ENCODE results near the gene PKD2L2.
"Not testable (repeated sequence)": the region's sequence is repeated elsewhere in the genome, so short reads cannot be mapped to it uniquely, and the experiment has no call there.

PKD2L2 gene

DNA sequence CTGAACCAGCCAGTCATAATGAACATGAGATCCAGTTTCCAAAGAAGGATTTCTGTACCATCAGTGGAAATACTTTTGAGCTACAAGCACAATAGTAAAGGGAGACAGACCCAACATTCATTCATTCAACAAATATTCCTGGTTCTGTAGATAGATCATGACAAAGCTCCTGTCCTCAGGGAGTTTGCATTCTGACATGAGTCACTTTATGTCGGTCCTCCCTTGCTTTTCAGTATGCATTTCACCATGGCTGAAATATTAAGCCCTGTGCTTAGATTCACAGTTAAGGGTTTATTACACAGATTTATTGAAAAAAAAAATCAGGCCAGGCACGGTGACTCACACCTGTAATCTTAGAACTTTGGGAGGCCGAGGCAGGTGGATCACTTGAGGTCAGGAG is 27.0 kb upstream of the PKD2L2 start:
- TF ChIP-seq TAF1 (IDR thresholded peaks at IDR 0.05; ENCODE audit: borderline replicate concordance, low read depth, low read length) (no peak), POLR2A (IDR thresholded peaks at IDR 0.05; ENCODE audit: low read depth, low read length) (no peak), POLR2AphosphoS5 (IDR thresholded peaks at IDR 0.05; ENCODE audit: low read depth, low read length) (no peak)
- FAIRE-seq, result no peak
- DNase-seq (ENCODE audit: insufficient read length), result no peak

DNA sequence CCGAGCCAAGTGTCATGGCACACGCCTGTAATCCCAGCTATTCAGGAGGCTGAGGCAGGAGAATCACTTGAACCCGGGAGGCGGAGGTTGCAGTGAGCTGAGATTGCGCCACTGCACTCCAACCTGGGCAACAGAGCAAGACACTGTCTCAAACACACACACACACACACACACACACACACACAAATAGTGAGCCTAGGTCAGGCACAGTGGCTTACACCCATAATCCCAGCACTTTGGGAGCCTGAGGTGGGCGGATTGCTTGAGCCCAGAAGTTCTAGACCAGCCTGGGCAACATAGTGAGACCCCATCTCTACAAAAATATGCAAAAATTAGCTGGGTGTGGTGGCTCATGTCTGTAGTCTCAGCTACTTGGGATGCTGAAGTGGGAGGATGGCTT is 25.6 kb upstream of the PKD2L2 start:
- FAIRE-seq; DNase-seq (ENCODE audit: insufficient read length): not testable (repeated sequence)

DNA sequence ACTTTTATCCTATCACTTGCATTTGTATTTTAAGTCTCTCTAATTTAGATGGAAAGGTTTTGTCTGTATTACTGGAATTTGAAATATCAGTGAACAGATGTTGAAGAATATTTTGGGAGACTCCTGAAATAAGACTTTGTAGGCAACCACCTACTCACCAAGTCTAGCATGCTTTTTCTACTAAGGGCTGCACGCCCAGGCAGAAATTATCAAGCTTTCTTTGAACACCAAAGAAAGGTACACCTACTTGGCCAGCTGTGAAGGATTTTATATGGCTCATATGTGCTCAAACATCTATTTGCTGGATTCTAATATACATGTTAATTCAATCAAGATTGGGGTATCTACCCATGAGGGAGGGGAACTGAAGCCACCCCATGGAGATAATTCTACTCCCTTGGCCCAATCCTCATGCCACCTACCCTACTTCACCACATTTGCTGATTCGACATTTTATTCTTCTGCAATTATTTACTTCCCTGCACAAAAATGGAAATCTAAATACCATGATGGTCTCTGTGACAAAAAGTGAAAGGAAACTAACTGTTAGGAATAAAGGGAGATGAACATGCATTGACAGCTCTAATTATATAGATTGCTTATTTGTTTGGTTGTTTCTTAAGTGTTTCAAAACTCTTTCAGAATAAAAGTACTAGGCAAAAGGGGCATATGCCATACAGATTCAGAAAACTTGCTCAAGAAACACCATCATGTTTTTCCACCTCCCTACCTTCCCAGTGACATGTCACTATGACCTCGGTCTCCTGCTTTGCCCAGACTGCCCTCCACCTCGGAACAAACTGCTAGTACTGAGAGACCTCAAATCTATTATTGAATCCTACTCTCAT is 22.5 kb upstream of the PKD2L2 start:
- no peak for TF ChIP-seq POLR2AphosphoS5 (IDR thresholded peaks at IDR 0.05; ENCODE audit: low read depth, low read length)
- no peak for TF ChIP-seq POLR2A (IDR thresholded peaks at IDR 0.05; ENCODE audit: low read depth, low read length)
- no peak for TF ChIP-seq TAF1 (IDR thresholded peaks at IDR 0.05; ENCODE audit: borderline replicate concordance, low read depth, low read length)
- peak; percentile 56 for FAIRE-seq
- no peak for DNase-seq (ENCODE audit: insufficient read length)

GRCh38 chr5:137867664-137868063 is 21.6 kb upstream of the PKD2L2 start, which contains the start of gene MYOT:
TSS of gene MYOT (plus strand) at chr5:137867860. CDS start at chr5:137870652, 2,792 bp downstream.
- FAIRE-seq (no peak), DNase-seq (ENCODE audit: insufficient read length) (no peak)
- no peak for TF ChIP-seq POLR2A (IDR thresholded peaks at IDR 0.05; ENCODE audit: low read depth, low read length)

DNA sequence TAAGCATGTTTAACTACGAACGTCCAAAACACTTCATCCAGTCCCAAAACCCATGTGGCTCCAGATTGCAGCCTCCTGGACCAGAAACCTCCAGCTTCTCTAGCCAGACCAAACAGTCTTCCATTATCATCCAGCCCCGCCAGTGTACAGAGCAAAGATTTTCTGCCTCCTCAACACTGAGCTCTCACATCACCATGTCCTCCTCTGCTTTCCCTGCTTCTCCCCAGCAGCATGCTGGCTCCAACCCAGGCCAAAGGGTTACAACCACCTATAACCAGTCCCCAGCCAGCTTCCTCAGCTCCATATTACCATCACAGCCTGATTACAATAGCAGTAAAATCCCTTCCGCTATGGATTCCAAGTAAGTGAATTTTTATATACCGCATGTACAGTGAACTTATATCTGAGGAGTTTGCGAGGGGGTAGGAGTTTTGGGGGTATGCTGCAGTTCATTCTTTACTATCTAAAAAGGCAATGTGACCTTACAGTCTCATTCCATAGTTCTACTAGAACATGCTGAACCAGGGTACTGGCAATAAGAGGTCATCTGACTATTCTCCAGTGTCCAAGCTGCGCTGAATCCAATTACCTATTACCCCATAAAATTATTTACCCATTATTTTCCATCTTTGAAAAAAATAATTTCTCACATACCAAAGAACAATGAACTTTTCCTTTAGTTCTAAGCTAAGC is 18.5 kb upstream of the PKD2L2 start:
- DNase-seq (ENCODE audit: insufficient read length), result no peak
- TF ChIP-seq POLR2AphosphoS5 (IDR thresholded peaks at IDR 0.05; ENCODE audit: low read depth, low read length), result no peak
- TF ChIP-seq TAF1 (IDR thresholded peaks at IDR 0.05; ENCODE audit: borderline replicate concordance, low read depth, low read length), result no peak
- TF ChIP-seq POLR2A (IDR thresholded peaks at IDR 0.05; ENCODE audit: low read depth, low read length), result no peak
- FAIRE-seq, result no peak

GRCh38 chr5:137871571-137871970 is 17.7 kb upstream of the PKD2L2 start:
- TF ChIP-seq TAF1 (IDR thresholded peaks at IDR 0.05; ENCODE audit: borderline replicate concordance, low read depth, low read length) (no peak), POLR2A (IDR thresholded peaks at IDR 0.05; ENCODE audit: low read depth, low read length) (no peak), POLR2AphosphoS5 (IDR thresholded peaks at IDR 0.05; ENCODE audit: low read depth, low read length) (no peak)
- FAIRE-seq, result no peak
- no peak for DNase-seq (ENCODE audit: insufficient read length)

DNA sequence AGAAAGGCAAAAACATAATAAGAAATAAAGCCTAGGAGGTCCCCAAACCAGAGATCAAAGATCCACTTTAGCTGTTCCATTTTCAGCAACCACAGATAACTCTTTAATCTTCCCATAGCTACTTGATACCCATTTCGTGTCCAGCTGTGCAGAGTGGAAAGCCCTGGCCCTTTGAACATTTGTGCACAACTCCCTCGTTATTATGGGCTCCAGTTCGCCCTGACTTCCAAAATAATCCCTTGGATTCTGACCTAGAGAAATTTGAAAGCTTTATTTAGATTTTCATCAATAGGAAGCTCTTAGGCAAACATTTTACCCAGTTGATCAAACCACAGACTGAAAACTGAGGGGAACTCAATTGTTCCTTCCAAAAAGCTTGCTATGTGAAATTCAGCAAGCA is 16.8 kb upstream of the PKD2L2 start:
- TF ChIP-seq TAF1 (IDR thresholded peaks at IDR 0.05; ENCODE audit: borderline replicate concordance, low read depth, low read length) (no peak), POLR2A (IDR thresholded peaks at IDR 0.05; ENCODE audit: low read depth, low read length) (no peak), POLR2AphosphoS5 (IDR thresholded peaks at IDR 0.05; ENCODE audit: low read depth, low read length) (no peak)
- FAIRE-seq (no peak), DNase-seq (ENCODE audit: insufficient read length) (no peak)

GRCh38 chr5:137876101-137876500 is 13.2 kb upstream of the PKD2L2 start:
- no peak for FAIRE-seq
- TF ChIP-seq POLR2AphosphoS5 (IDR thresholded peaks at IDR 0.05; ENCODE audit: low read depth, low read length) (no peak), POLR2A (IDR thresholded peaks at IDR 0.05; ENCODE audit: low read depth, low read length) (no peak), TAF1 (IDR thresholded peaks at IDR 0.05; ENCODE audit: borderline replicate concordance, low read depth, low read length) (no peak)
- no peak for DNase-seq (ENCODE audit: insufficient read length)

- DNase-seq (ENCODE audit: insufficient read length), result no peak
- TF ChIP-seq POLR2AphosphoS5 (IDR thresholded peaks at IDR 0.05; ENCODE audit: low read depth, low read length), result no peak
- no peak for TF ChIP-seq POLR2A (IDR thresholded peaks at IDR 0.05; ENCODE audit: low read depth, low read length)
- no peak for TF ChIP-seq TAF1 (IDR thresholded peaks at IDR 0.05; ENCODE audit: borderline replicate concordance, low read depth, low read length)
- no peak for FAIRE-seq
These were observed 8.9 kb upstream of the PKD2L2 start for GRCh38 chr5:137880313-137880712.

DNA sequence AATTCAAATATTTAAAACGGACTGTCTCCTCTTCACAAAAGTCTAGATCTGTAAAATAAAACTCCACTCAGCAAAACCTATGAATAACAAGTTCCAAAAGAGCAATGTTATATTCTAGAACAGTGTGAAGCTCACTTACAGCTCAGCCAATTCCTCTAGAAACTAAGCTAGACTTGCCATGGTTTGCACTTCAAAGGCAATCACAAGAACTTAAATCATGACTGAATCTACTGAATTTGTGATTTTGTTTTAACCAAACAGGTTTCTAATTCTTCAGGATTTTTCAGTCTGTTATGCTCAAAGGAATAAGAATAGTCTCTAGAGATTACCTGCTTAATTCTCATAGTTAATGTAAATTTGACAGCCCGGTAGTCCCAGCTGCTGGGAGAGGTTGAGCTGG is 1.4 kb upstream of the PKD2L2 start:
- no peak for TF ChIP-seq POLR2A (IDR thresholded peaks at IDR 0.05; ENCODE audit: low read depth, low read length)
- TF ChIP-seq POLR2AphosphoS5 (IDR thresholded peaks at IDR 0.05; ENCODE audit: low read depth, low read length), result no peak
- no peak for TF ChIP-seq TAF1 (IDR thresholded peaks at IDR 0.05; ENCODE audit: borderline replicate concordance, low read depth, low read length)
- DNase-seq (ENCODE audit: insufficient read length) (no peak), FAIRE-seq (peak; percentile 24)

DNA sequence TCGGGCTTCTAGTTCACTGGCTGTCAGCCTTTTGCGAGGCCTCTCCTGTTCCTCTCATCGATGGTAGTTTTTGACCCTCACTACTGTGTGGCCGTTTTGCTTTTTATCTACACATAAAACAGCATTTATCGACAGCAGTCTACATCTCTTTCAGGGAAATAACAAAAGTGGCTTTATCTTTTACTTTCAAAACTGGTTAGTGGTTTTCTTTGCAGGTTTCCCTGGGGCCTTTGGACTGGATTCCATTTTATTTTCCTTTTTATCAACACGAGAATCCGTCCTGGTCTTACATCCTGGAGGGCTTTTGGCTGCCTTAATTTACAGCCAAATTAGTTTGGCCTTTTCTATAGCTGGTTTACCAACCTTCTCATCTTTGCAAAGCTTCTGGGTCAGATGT is 793 bp upstream of the PKD2L2 start:
- no peak for TF ChIP-seq TAF1 (IDR thresholded peaks at IDR 0.05; ENCODE audit: borderline replicate concordance, low read depth, low read length)
- TF ChIP-seq POLR2A (IDR thresholded peaks at IDR 0.05; ENCODE audit: low read depth, low read length), result no peak
- TF ChIP-seq POLR2AphosphoS5 (IDR thresholded peaks at IDR 0.05; ENCODE audit: low read depth, low read length), result no peak
- DNase-seq (ENCODE audit: insufficient read length) (no peak), FAIRE-seq (peak; percentile 9)

GRCh38 chr5:137890845-137891244 is 1.6 kb downstream of the PKD2L2 start:
- FAIRE-seq (peak; percentile 63), DNase-seq (ENCODE audit: insufficient read length) (no peak)
- no peak for TF ChIP-seq TAF1 (IDR thresholded peaks at IDR 0.05; ENCODE audit: borderline replicate concordance, low read depth, low read length)
- TF ChIP-seq POLR2AphosphoS5 (IDR thresholded peaks at IDR 0.05; ENCODE audit: low read depth, low read length), result no peak
- TF ChIP-seq POLR2A (IDR thresholded peaks at IDR 0.05; ENCODE audit: low read depth, low read length), result no peak
